HG03095 (cell line): Measurements from ENCODE around the gene KCNIP4.

Source experiments
- ATAC-seq: cut with Tn5 transposase; IDR thresholded peaks from one replicate; pipeline ENCODE4 v1.9.1; 2021; ENCODE audit warnings: moderate library complexity; ENCODE audit not compliant: unreplicated experiment

The KCNIP4 gene

DNA sequence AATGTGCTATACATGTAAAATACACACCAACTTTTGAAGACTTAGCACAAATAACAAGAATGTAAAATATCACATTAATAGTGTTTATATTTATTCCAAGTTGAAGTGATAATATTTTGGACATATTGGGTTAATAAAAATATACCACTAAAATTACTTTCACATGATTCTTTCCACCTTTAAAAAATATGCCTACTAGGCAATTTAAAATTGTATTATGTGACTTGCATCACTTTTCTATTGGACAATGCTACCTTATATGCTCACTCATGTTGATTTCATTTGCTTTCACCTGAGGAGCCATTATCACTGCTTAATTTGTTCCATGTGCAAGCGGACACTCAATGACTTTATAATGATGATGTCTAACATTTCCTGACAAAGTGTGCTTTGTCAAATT lies 1251.8 kb downstream of the KCNIP4 start:
- no peak for ATAC-seq

DNA sequence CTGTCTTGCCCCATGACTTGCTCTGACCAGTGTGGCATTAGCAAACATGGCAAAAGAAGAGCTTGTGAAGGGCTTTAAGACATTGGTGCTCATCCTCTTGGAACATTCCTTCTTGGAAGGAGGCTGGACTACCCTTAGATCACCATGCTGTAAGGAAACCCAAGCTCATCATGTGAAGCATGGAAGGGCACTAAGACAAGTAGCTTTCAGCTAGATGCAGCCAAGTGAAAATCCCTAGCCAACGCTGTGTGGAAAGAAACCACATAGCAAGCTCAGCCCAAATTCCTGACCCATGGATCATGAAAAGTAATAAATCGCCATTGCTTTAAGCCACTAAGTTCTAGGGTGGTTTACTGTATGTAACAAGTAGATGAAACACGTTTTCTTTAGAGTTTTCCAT lies 1260.7 kb downstream of the KCNIP4 start:
- ATAC-seq, result no peak

DNA sequence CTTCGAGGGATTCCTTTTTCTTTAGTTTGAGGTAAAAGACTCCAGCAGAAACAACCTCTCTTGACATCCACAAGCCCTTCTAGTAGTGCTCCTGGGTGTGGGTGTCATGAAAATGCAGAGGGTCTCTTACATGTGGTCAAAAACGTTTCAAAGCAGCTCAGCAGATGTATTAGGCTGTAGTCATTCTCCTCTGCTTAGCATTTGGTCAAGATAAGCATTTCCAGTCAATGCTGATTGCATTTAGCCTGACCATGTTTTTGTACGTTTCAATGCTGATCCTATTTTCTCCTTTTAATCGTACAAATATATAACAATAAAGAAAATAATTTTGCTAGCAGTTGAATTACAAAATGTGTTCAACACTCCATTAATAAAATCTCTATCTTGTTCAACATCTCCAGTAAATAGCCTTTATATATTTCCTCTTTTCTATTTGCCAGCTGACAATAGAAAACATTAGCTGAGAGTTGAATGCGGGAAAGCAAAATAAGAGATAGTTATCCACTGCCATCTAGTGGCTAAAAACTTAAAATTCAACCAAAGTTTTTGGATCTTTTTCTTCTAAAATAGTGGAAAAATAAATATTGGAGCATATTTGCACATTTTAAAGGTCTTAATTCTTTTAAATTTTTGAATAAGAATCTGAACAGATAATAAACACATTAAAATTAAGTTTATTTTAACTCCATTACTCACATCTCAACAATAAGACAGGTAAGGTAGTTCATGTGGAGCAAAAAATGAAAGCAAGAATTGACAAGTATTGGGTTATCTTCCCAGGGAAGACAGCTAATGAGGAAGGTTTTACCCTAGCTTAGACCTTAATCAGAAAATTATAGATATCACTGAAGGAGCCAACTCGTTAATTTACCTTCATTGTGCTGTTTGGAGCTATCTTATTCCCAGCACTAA lies 1263.5 kb downstream of the KCNIP4 start:
- no peak for ATAC-seq

DNA sequence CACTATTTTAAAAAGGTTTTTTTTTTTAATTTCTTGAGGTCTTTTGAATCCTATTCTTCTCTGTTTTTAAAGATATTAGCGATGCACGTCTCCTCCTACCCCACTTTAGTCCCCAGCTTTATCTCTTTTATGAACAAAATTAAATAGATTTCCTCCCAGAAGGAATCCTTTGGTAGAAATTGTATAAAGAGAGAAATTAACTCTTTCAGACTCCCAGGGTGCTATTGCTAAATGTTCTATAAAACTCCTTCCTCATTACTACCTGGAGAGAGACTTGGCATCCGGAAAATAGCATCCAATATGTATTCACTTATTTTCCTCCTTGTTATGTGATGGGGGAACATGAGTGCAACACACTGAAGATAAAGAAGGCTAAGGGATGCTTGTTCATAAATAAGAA lies 1264.8 kb downstream of the KCNIP4 start:
- ATAC-seq, result no peak

DNA sequence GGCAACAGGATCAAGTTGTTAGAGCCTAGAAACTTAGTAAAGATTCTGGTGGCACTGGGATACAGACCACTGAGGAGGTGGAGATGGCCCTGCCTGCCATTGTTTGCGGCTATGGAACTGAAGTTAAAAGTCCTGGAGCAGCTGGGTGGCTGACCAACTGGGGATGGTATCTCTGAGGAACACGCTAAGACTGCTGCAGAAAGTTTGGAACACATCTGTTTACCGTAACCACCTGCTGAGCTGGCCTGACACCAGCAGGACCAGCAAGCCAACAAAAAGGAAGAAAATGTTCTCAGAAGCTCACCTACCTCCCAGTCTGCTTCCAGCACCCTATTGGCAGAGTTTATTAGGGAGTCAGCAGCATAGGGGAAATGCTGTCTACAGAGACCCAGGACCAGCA lies 1265.7 kb downstream of the KCNIP4 start:
- no peak for ATAC-seq

DNA sequence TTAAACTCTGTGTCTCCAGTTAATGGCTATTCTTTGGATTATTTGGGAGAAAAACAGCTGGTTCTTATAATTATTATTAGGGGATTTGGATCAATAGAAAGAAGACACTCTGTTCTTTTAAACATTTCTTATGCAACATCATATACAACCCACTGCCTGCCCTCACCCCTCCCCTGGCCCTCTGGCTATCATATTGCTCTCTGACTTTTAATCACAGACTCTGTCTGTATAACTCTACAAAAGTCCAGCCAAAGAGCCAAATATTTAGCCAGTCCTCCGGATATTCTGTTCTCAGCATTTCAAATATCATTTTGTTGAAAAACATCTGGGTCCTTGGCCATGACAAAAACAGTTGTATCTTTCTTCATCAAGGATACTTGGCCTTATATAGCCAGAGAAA lies 1267.3 kb downstream of the KCNIP4 start:
- ATAC-seq, result no peak

DNA sequence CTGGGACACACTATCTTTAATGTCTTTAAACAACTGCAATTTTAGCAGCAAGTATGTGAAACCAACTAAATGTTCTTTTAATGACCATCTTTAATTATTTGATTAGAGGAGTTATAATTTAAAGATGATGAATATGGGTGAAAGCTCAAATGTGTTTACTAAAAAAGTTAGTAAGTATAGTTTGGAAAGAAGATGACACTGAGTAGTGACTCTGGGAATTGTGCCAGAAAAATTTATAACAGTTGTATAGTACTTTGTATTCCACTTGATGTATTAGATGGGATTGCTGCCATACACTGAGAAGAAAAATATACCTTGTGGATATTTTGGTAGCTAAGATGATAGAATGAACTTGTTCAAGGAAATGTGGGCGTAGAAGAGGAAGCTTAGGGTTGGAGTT lies 1267.8 kb downstream of the KCNIP4 start:
- ATAC-seq, result no peak

DNA sequence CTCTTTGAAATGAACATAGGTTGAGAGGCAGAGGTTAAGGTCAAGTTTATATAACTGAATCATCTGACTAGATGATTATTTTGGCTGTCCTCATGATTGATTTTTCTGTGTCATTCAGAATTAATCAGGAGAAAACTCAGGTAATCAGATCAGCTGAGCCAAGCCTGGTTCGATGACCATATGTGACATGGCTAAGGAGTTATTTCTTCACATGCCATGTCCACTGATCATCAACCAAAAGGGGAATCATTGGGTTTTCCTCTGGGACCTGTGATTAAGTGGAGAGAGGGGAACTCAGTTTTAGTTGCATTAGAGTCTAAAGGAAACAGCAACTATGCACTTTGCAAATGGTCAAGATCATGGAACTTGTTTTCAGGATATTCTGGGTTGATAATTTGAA lies 1268.6 kb downstream of the KCNIP4 start:
- no peak for ATAC-seq
